GM23338 (cell line): ENCODE results near the gene GALNT13.

Source experiments
- CREB1 ChIP-seq: fragments of 250-450 bp; sonication (Bioruptor Pico); IDR thresholded peaks from 2 replicates; pipeline ENCODE4 v1.5.0; 2020; ENCODE audit warnings: low read depth, mild to moderate bottlenecking, moderate library complexity
- EZH2 ChIP-seq: fragments of 200-600 bp; sonication (generic); IDR thresholded peaks from one replicate; pipeline ENCODE4 v1.8.0; 2017; ENCODE audit warnings: antibody characterized with exemption, mild to moderate bottlenecking, low read depth; ENCODE audit not compliant: unreplicated experiment
- EZH2phosphoT487 ChIP-seq: fragments of 200-600 bp; sonication (generic); IDR thresholded peaks from one replicate; pipeline ENCODE4 v1.8.1; 2018; ENCODE audit warnings: antibody characterized with exemption; ENCODE audit not compliant: unreplicated experiment
- JUNB ChIP-seq: IDR thresholded peaks from one replicate; pipeline ENCODE4 v1.6.1; 2016; ENCODE audit warnings: antibody characterized with exemption; ENCODE audit not compliant: unreplicated experiment
- NANOG ChIP-seq: IDR thresholded peaks from 2 replicates; pipeline ENCODE4 v1.6.1; 2016; ENCODE audit warnings: antibody characterized with exemption, borderline replicate concordance
- POLR2AphosphoS5 ChIP-seq: IDR thresholded peaks from 2 replicates; pipeline ENCODE4 v1.6.1; 2016; ENCODE audit warnings: antibody characterized with exemption, low read depth
- REST ChIP-seq: IDR thresholded peaks from one replicate; pipeline ENCODE4 v1.6.1; 2018; ENCODE audit warnings: antibody characterized with exemption; ENCODE audit not compliant: unreplicated experiment
- STAT1 ChIP-seq: IDR thresholded peaks from one replicate; pipeline ENCODE4 v1.6.1; 2016; ENCODE audit warnings: antibody characterized with exemption; ENCODE audit not compliant: unreplicated experiment
- ZNF331 ChIP-seq: fragments of 250-450 bp; sonication (Bioruptor Pico); IDR thresholded peaks from 2 replicates; pipeline ENCODE4 v1.5.0; 2020; ENCODE audit warnings: low read depth, mild to moderate bottlenecking, moderate library complexity
- TF ChIP-seq, protein P1 (sequence below), 2 experiments: fragments of 200-600 bp in 1 of 2; sonication (generic) in 1 of 2; conservative IDR thresholded peaks; 2 replicates each; pipeline versions ENCODE4 v1.5.1 to v1.6.1; 2016 to 2017; ENCODE audit warnings: antibody characterized with exemption in 2 of 2, low read depth in 2 of 2, mild to moderate bottlenecking in 2 of 2, moderate library complexity in 1 of 2
- TF ChIP-seq, protein P2 (sequence below): IDR thresholded peaks from 2 replicates; pipeline ENCODE4 v1.6.1; 2016; ENCODE audit warnings: antibody characterized with exemption

- TF ChIP-seq REST (no peak), EZH2 (no peak), EZH2phosphoT487 (no peak), CREB1 (CRISPR knock-in tag) (no peak), POLR2AphosphoS5 (no peak), ZNF331 (CRISPR knock-in tag) (no peak), NANOG (no peak), JUNB (no peak), STAT1 (no peak)
- TF ChIP-seq, protein P1, sequence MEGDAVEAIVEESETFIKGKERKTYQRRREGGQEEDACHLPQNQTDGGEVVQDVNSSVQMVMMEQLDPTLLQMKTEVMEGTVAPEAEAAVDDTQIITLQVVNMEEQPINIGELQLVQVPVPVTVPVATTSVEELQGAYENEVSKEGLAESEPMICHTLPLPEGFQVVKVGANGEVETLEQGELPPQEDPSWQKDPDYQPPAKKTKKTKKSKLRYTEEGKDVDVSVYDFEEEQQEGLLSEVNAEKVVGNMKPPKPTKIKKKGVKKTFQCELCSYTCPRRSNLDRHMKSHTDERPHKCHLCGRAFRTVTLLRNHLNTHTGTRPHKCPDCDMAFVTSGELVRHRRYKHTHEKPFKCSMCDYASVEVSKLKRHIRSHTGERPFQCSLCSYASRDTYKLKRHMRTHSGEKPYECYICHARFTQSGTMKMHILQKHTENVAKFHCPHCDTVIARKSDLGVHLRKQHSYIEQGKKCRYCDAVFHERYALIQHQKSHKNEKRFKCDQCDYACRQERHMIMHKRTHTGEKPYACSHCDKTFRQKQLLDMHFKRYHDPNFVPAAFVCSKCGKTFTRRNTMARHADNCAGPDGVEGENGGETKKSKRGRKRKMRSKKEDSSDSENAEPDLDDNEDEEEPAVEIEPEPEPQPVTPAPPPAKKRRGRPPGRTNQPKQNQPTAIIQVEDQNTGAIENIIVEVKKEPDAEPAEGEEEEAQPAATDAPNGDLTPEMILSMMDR (conservative IDR thresholded peaks at IDR 0.05; ENCODE audit: low read depth in 2 of 2): no peak
- TF ChIP-seq, protein P2, sequence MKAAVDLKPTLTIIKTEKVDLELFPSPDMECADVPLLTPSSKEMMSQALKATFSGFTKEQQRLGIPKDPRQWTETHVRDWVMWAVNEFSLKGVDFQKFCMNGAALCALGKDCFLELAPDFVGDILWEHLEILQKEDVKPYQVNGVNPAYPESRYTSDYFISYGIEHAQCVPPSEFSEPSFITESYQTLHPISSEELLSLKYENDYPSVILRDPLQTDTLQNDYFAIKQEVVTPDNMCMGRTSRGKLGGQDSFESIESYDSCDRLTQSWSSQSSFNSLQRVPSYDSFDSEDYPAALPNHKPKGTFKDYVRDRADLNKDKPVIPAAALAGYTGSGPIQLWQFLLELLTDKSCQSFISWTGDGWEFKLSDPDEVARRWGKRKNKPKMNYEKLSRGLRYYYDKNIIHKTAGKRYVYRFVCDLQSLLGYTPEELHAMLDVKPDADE: no peak
Measured at GRCh38 chr2:154459286-154459685, 587.6 kb downstream of the GALNT13 start.
